AG09319 (cell line): ENCODE results near the gene CLTCL1.

Experiments
- DNase-seq: peaks from one replicate; pipeline ENCODE4 v3.0.0-alpha.2; 2010; ENCODE audit warnings: low read depth; ENCODE audit errors: extremely low read depth
- TF ChIP-seq, protein P1 (sequence below): IDR thresholded peaks from 2 replicates; pipeline ENCODE4 v1.5.1; 2011; ENCODE audit warnings: low read depth, mild to moderate bottlenecking, inconsistent platforms, low read length, moderate library complexity

CLTCL1 gene

DNA sequence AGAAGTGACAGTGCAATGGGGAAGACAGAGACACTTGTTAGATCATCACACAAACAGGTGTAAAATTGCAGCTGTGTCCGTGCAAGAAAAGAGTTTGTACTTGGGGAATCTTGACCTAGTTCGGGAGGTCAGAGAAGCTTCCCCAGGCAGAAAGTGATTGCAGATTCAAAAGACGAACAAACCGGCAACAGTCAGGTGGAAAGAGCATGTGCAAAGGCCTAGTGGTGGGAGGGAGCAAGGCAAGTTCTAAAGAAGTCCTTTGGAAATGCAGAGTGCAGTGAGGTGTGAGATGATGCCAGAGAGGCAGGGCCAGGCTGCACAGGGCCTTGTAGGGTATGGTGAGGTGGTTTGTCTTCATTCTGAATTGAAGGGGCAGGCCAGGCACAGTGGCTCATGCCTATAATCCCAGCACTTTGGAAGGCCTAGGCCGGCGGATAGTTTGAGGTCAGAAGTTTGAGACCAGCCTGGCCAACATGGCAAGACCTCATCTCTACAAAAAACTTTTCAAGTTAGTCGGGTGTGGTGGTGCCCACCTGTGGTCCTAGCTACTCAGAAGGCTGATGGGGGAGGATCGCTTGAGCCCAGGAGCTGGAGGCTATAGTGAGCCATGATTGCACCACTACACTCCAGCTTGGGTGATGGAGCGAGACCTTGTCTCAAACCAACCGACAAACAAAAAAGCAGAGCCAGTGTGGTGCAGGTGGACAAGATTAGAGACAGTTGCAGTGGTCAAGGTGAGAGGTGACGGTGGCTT is 145.1 kb downstream of the CLTCL1 start:
- TF ChIP-seq, protein P1, sequence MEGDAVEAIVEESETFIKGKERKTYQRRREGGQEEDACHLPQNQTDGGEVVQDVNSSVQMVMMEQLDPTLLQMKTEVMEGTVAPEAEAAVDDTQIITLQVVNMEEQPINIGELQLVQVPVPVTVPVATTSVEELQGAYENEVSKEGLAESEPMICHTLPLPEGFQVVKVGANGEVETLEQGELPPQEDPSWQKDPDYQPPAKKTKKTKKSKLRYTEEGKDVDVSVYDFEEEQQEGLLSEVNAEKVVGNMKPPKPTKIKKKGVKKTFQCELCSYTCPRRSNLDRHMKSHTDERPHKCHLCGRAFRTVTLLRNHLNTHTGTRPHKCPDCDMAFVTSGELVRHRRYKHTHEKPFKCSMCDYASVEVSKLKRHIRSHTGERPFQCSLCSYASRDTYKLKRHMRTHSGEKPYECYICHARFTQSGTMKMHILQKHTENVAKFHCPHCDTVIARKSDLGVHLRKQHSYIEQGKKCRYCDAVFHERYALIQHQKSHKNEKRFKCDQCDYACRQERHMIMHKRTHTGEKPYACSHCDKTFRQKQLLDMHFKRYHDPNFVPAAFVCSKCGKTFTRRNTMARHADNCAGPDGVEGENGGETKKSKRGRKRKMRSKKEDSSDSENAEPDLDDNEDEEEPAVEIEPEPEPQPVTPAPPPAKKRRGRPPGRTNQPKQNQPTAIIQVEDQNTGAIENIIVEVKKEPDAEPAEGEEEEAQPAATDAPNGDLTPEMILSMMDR = no peak
- DNase-seq = no peak

DNA sequence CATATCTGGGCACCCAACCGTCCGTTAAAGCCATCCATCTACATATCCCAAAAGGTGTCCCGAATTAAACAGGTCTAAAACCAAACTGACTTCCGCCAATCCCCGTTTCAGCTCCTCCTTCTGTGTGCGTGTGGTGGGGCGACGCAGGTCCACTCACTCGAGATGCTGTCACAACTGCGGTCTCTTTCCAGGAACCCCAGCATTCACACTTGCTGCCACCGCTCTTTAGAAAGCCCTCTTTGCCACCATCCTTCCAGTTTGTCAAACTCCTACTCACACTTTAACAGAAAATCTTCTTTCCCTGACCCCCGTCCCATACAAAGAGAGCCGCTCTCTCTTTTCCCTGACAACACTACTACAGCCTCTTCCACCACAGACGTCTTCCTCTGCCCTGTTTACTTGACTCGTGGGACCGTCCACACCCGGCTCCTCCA is 147.5 kb downstream of the CLTCL1 start:
- TF ChIP-seq, protein P1 = no peak
- no peak for DNase-seq

DNA sequence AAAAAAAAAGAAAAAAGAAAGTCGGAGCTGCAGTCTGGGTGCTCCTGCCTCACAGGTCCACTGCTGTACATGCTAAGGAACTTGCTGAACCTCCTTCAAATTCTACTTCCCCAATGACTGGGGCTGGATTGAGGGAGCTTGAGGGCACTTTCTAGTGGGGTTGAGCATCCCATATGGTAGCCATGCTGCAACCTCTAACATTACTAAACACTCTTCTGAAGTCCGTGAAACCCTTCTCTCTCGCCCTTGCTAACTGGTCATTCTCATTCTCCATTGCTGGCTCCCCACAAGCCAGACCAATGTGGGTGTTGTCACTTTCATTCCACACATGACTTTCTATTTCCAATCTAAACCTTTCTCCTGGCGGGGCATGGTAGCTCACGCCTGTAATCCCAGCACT is 148.3 kb downstream of the CLTCL1 start:
- DNase-seq = no peak
- TF ChIP-seq, protein P1 = no peak

DNA sequence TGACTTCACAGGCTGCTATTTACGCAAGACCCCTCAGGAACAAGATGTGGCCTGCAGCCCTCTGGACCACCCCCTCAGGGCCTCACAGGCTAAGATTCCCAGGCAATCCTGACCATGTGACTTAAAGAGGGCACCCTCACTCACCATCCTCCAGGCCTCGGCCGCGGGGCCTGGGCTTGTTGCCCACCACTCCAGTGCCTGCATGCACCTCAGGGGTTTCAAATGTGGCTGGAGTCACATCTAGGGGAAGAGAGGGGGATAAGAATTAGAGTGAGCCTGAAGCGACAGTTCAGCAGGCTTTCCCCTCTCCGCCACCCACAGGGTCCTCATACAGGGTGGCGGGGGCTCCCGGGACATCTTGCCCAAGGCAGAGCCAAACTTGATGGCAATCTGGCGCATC is 149.1 kb downstream of the CLTCL1 start:
- TF ChIP-seq, protein P1 = no peak
- no peak for DNase-seq

DNA sequence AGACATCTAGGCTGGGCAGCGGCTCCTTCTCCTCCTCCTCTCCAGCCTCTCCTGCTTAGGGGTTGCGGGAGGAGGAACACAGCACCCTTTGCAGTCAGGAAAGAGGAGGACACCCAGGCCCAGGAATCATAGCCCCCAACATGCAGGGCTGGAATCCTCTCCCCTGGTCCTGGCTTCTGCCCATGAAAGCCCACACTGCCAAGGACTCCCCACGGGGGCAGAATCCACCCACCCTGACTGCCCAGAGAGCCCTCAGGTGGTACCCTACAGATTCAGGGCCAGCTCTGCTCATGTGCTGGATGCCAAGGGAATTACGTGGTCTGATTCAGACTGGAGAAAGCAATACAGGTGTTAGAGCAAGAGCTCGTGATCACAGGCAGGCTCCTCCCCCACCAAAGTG is 151.5 kb downstream of the CLTCL1 start:
- TF ChIP-seq, protein P1 = no peak
- no peak for DNase-seq

DNA sequence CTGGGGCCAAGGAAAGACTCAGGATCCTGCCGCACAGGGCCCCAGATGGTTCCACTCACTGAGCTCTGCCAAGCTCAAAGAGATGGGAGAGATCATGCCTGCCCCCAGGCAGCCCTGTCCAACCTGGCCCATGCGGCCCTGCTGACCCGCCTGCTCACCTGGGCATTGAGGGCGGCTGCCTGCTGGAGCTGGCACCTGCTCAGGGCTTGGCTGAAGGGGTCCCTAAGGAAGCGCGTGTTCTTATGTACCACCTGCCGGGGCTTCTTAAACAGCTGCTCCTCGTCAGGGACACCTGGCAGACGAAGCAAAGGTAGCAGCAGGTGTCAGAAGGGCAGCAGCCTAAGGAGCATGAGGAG is 152.5 kb downstream of the CLTCL1 start:
- TF ChIP-seq, protein P1 = no peak
- no peak for DNase-seq

DNA sequence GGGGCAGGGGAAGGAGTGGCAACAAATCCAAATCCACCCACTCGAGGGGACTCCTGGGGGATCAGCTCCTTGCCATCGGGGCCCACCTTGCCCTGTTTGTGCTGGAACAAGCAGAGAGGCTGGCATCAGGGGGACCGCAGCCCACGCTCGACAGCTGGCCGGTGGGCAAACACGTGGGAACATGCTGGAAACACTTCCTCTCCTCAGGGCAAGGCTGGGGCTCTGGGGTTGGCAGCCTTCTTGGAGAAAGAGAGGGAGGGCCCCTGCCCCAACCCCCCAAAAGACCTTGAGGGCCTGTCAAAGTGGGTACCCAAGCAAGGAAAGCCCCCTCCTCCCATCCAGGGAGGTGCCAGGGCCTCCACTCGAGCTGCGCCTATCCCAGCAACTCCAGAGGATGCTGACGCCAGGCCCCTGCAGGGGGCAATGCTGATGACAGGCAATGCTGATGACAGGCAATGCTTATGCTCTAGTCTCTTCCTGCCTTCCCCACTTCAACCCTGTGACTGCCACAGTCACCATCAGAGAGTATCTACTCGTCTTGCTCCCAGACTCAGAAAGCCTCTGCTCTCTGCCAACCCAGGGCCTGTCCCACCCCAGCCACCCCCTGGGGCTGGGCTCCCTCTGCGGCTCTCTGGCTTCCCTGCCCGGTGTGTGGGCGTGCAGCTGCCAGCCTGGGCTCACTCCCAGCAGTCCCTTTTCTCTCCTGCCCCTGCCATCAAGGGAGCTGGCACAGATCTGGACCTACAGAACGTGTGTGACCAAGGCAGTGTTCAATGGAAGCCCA is 153.1 kb downstream of the CLTCL1 start:
- no peak for DNase-seq
- TF ChIP-seq, protein P1 = no peak
